Heart left ventricle (tissue), 16 donors: ENCODE results near the gene PDGFC. TPM values are rescaled to one million over a fixed set of nuclear protein-coding genes. Genes with fewer than 3 reads are reported as not detected.

ENCODE experiments used
- ATAC-seq, 4 donors: fragments of 200-7000 bp; cut with Tn5 transposase; one replicate each; pipeline ENCODE4 v1.9.1; 2020 to 2022; ENCODE audit warnings: moderate library complexity in 4 of 4, mild to moderate bottlenecking in 3 of 4, moderate number of reproducible peaks in 1 of 4
- DNase-seq, 5 donors: peaks; one replicate each; pipeline ENCODE4 v3.0.0-alpha.2; 2020
- H3K27ac ChIP-seq, 12 donors: fragments of 200-600 bp; sonication (generic) in 4 of 12; one replicate each; pipeline versions ENCODE4 v1.5.0 to v1.8.0; 2016 to 2022; ENCODE audit warnings: mild to moderate bottlenecking in 2 of 12
- H3K27me3 ChIP-seq, 9 donors: fragments of 200-600 bp; sonication (generic) in 2 of 9; one replicate each; pipeline versions ENCODE4 v1.5.1 to v1.8.0; 2016 to 2022; ENCODE audit warnings: mild to moderate bottlenecking in 3 of 9
- H3K36me3 ChIP-seq, 9 donors: fragments of 200-600 bp; sonication (generic) in 2 of 9; one replicate each; pipeline versions ENCODE4 v1.5.0 to v1.8.0; 2018 to 2022; ENCODE audit warnings: mild to moderate bottlenecking in 2 of 9
- H3K4me1 ChIP-seq, 12 donors: fragments of 200-600 bp; sonication (generic) in 4 of 12; one replicate each; pipeline versions ENCODE4 v1.5.0 to v1.8.0; 2016 to 2022; ENCODE audit warnings: mild to moderate bottlenecking in 3 of 12
- H3K4me3 ChIP-seq, 12 donors: fragments of 200-600 bp; sonication (generic) in 4 of 12; one replicate each; pipeline versions ENCODE4 v1.5.0 to v1.8.0; 2017 to 2022; ENCODE audit warnings: mild to moderate bottlenecking in 9 of 12, moderate library complexity in 4 of 12
- H3K9me3 ChIP-seq, 12 donors: fragments of 200-600 bp; sonication (generic) in 4 of 12; one replicate each; pipeline versions ENCODE4 v1.5.0 to v1.8.0; 2016 to 2022; ENCODE audit warnings: mild to moderate bottlenecking in 1 of 12
- POLR2A ChIP-seq, 2 donors: fragments of 450-650 bp; IDR thresholded peaks; one replicate each; pipeline ENCODE4 v1.6.1; 2017; ENCODE audit warnings: antibody characterized with exemption in 2 of 2, mild to moderate bottlenecking in 2 of 2, moderate library complexity in 2 of 2
- WGBS, 4 donors: extraction: QIAGEN DNeasy Blood & Tissue Kit in 2 of 4; methylation state at CpG; one replicate each; pipeline versions ENCODE4 v1.1.5 to v1.1.7; 2013 to 2018; 5-methylcytosine and 5-hydroxymethylcytosine counted together
- intact Hi-C, 10 donors: fragments of 100-400 bp; cut with DNase I; formaldehyde crosslinking; loops; one replicate each; pipeline versions ENCODE4 v1.11.1 to v1.14.2; 2022
- polyA plus RNA-seq, 2 donors: library from polyadenylated mRNA; stranded (reverse); fragments of 200-250 nt; gene quantifications; one replicate each; pipeline ENCODE4 v1.2.3, GENCODE V29; 2013
- total RNA-seq, 9 donors: library from RNA; depleted of rRNA in 2 of 9; stranded (reverse); fragments of >200 nt in 2 of 9; fragmentation: NEBNext Ultra II Directional in 3 of 9; extraction: Animal tissue kit (Norgen Biotek cat#: 25700) in 3 of 9; gene quantifications; one replicate each; pipeline versions ENCODE4 v1.1.0 to v1.2.4, GENCODE V29; 2016 to 2023
- TF ChIP-seq, protein P1 (sequence below), 12 donors: fragments of 200-600 bp; sonication (generic) in 4 of 12; IDR thresholded peaks; one replicate each; pipeline versions ENCODE4 v1.5.0 to v1.8.0; 2018 to 2022; ENCODE audit warnings: antibody characterized with exemption in 12 of 12, mild to moderate bottlenecking in 5 of 12
- donor health status: ischemic (EF 13 %, LVEDD 7.1; RV severe dilation, severe dysfunction).
- donor health status: healthy with polysubstance abuse.
- donor health status: DM: no; HTN: yes; CAD: no.
- donor health status: DM: no; HTN: no; CAD: no.
- donor health status: ischemic (EF 25% LVEDD 6.9; RV normal size, moderate dysfunction).
- donor health status: ischemic (EF 25% LVEDD 5.7; RV mildly dilated, moderate dysfunction).
- donor health status: healthy.
- donor health status: DM: yes; HTN: yes; CAD: no.
- donor health status: ischemic (EF 35%, LVEDD 5.7; RV mildly dilated, moderate dysfunction).
- donor health status: nonischemic (EF 11% LVEDD 7.7; RV severe dilation, severe dysfunction).
- donor health status: DM: yes; HTN: yes; CAD: no.
- donor health status: PGD.
- donor health status: ischemic (EF 29% LVEDD 5.4; RV normal size, mild dysfunction).
- donor health status: nonischemic (EF 23%, LVEDD 6.1; RV moderate dilation, normal function).

PDGFC gene
- total and polyA plus RNA-seq, 11 donors: 2.5 to 29.6 (median 12.2) TPM

DNA sequence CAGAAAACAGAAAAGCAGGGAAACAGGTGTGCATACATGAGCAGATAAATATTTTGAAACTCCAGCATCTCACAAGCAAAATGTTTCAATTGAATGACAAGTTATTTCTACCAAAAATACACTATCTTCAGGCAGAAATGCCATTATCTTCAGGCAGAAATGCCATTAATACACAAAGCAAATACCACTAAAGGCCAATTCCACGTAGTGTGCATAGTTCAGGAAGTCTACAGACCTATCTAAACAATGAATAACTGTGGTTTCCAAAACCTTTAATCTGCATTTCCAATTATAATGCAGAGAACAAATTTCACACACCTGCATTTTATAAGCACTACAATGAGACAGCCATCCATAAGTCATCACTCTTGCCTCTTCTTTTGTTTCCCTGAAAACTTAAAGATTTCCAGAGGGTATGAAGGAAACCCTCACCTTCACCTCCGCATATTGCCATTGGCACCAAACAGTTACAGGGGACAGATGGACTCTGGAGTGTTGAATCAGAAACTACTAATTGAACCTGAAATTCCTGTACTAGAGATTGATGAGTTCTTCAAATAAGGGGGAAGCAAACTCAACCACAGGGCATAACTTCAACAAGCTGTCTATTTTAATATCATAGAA lies 179.0 kb downstream of the PDGFC start:
- ATAC-seq (no peak), DNase-seq (no peak)
- TF ChIP-seq, protein P1, sequence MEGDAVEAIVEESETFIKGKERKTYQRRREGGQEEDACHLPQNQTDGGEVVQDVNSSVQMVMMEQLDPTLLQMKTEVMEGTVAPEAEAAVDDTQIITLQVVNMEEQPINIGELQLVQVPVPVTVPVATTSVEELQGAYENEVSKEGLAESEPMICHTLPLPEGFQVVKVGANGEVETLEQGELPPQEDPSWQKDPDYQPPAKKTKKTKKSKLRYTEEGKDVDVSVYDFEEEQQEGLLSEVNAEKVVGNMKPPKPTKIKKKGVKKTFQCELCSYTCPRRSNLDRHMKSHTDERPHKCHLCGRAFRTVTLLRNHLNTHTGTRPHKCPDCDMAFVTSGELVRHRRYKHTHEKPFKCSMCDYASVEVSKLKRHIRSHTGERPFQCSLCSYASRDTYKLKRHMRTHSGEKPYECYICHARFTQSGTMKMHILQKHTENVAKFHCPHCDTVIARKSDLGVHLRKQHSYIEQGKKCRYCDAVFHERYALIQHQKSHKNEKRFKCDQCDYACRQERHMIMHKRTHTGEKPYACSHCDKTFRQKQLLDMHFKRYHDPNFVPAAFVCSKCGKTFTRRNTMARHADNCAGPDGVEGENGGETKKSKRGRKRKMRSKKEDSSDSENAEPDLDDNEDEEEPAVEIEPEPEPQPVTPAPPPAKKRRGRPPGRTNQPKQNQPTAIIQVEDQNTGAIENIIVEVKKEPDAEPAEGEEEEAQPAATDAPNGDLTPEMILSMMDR (IDR thresholded peaks at IDR 0.05): no peak
- TF ChIP-seq POLR2A (IDR thresholded peaks at IDR 0.05): no peak
- H3K36me3 ChIP-seq: no peaks in the 10 kb centered on the region
- intact Hi-C loops: loop anchor here in 1 of 10 donors (10.0 kb wide), 1 partner anchor 152 kb away; no protein-coding TSS in a partner anchor
- H3K9me3 ChIP-seq: no peaks in the 10 kb centered on the region
- no peaks in the 10 kb centered on the region for H3K27me3 ChIP-seq
- H3K27ac ChIP-seq: no peak overlapping the region
- H3K4me1 ChIP-seq: peaks cover 0 to 24% (median 9%) of the 10 kb centered on the region in 12 donors
- WGBS, 4 donors: 74 to 79% (median 78%) methylated on average over 2 of the region's 2 CpGs
- no peak overlapping the region for H3K4me3 ChIP-seq

DNA sequence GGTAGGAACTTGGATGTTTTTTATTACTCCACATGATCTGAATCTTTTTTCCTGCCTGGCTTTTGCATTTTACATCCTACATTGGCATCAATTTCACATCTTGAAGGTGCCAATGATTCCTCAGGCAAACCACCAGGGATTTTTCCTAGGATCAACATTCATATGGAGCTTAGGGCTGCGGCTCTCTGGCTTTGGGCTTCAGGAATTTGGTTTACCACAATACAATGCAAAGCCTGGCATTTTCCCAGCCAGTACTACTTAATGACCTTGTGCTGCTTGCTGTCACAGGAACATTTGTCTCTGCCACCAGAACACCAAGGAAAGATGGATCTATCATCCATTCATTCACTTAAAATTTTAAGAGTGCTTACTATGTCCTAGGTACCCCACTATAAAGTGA lies 180.7 kb downstream of the PDGFC start:
- peak in 2 of 5 donors; percentile 32 for DNase-seq
- WGBS, 4 donors: 35 to 50% (median 44%) methylated on average over 1 of the region's 1 CpG

DNA sequence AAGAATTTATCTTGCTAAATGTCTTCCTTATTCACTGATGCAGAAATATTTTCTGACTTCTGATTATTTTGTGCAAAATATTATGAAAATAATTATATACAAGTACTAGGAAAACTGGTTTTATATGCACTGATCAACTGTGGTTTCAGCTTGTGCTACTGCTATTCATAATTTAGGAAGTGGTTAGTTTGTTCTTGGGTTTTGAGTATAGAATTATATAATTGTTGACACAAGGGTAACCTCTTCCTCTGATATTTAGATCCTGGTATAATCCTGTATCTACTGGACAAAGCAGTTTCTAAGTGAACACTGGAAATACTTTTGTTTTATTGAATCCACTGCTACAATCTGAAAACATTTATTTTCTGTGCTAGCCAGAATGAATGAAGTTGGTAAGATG lies 182.8 kb downstream of the PDGFC start:
- H3K9me3 ChIP-seq: no peaks in the 10 kb centered on the region
- no peak for ATAC-seq
- intact Hi-C loops: no loop called here
- H3K27me3 ChIP-seq: no peaks in the 10 kb centered on the region
- H3K27ac ChIP-seq: no peak overlapping the region
- no peaks in the 10 kb centered on the region for H3K36me3 ChIP-seq
- peaks cover 0 to 13% (median 1%) of the 10 kb centered on the region in 12 donors for H3K4me1 ChIP-seq
- no peak overlapping the region for H3K4me3 ChIP-seq
- no peak for TF ChIP-seq POLR2A (IDR thresholded peaks at IDR 0.05)
- TF ChIP-seq, protein P1 (IDR thresholded peaks at IDR 0.05): no peak
- DNase-seq: no peak

More for the DNA sequence above, 180.7 kb downstream of the PDGFC start:
- Histone ChIP-seq H3K9me3 (no peaks in the 10 kb centered on the region), H3K4me1 (peaks cover 0 to 29% (median 9%) of the 10 kb centered on the region in 12 donors), H3K27ac (no peak overlapping the region), H3K36me3 (no peaks in the 10 kb centered on the region), H3K4me3 (no peak overlapping the region), H3K27me3 (no peaks in the 10 kb centered on the region)
- intact Hi-C loops: loop anchor here in 1 of 10 donors (10.0 kb wide), 1 partner anchor 154 kb away; no protein-coding TSS in a partner anchor
- TF ChIP-seq, protein P1 (IDR thresholded peaks at IDR 0.05): no peak
- TF ChIP-seq POLR2A (IDR thresholded peaks at IDR 0.05): no peak
- ATAC-seq: peak; percentile 66 to 75 (median 70)

DNA sequence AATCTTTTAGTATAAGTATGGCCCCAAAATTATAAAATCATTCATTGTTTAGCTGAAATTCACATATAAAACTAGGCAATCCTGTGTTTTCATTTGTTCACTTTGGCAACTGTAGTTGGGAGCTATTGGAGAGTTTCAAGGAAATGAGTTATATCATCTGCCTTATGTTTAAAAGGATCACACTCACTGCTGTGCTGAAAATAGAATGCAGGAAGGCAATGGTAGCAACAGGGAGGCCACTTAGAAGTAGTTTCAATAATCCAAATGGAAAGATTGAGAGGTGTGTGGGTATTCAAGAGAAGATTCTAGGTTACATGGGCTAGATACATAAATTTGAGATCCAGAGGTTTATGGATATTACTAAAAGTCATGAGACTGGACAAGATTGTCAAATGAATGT lies 184.9 kb downstream of the PDGFC start:
- intact Hi-C loops: no loop called here
- no peaks in the 10 kb centered on the region for H3K36me3 ChIP-seq
- TF ChIP-seq, protein P1 (IDR thresholded peaks at IDR 0.05): no peak
- TF ChIP-seq POLR2A (IDR thresholded peaks at IDR 0.05): no peak
- ATAC-seq (peak; percentile 53 to 61 (median 54)), DNase-seq (no peak)
- H3K27me3 ChIP-seq: no peaks in the 10 kb centered on the region
- H3K27ac ChIP-seq: peak overlapping the region in 2 of 12 donors; percentile 11 to 39
- no peaks in the 10 kb centered on the region for H3K9me3 ChIP-seq
- H3K4me3 ChIP-seq: no peak overlapping the region
- H3K4me1 ChIP-seq: peaks cover 0 to 13% (median 1%) of the 10 kb centered on the region in 12 donors
